HK-2 (cell line): ENCODE results near the gene CLEC4M.
"Not testable (repeated sequence)": the region's sequence is repeated elsewhere in the genome, so short reads cannot be mapped to it uniquely, and the experiment has no call there.

Source experiments
- DNase-seq: peaks from one replicate; pipeline ENCODE4 v3.0.0-alpha.2; 2018; ENCODE audit not compliant: unreplicated experiment

Gene CLEC4M

GRCh38 chr19:7806876-7807275 lies 43.8 kb downstream of the CLEC4M start:
- no peak for DNase-seq

- no peak for DNase-seq
Observed at GRCh38 chr19:7808108-7808507, 45.1 kb downstream of the CLEC4M start.

GRCh38 chr19:7811989-7812388 lies 48.9 kb downstream of the CLEC4M start:
- no peak for DNase-seq

GRCh38 chr19:7815325-7815724 lies 52.3 kb downstream of the CLEC4M start:
- no peak for DNase-seq

GRCh38 chr19:7816040-7816439 lies 53.0 kb downstream of the CLEC4M start:
- not testable (repeated sequence) for DNase-seq

GRCh38 chr19:7817801-7818200 lies 54.8 kb downstream of the CLEC4M start:
- DNase-seq: no peak

- DNase-seq: no peak
Observed at GRCh38 chr19:7818806-7819205, 55.8 kb downstream of the CLEC4M start.
